MCF 10A (cell line): ENCODE results near the gene PNPLA3. TPM values are rescaled to one million over a fixed set of nuclear protein-coding genes. Genes with fewer than 3 reads are reported as not detected.

ENCODE experiments used
- BruUV-seq: library from RNA; stranded (reverse); fragments of 400-500 nt; replicated peaks from 2 replicates; lab custom pipeline; 2021; lab: Mats Ljungman, UMichigan
- CTCF ChIA-PET: fragments of 300-600 bp; sonication (Branson Sonifier 250); formaldehyde crosslinking; extraction: SDS; loops from one replicate; lab custom pipeline; 2021; ENCODE audit warnings: antibody characterized with exemption, inconsistent platforms; lab: Yijun Ruan, JAX
- POLR2A ChIA-PET: fragments of 300-600, 350-650 bp; sonication (Branson Sonifier 250); formaldehyde crosslinking; extraction: SDS; loops from one replicate; lab custom pipeline; 2020; ENCODE audit warnings: antibody characterized with exemption, inconsistent platforms; lab: Yijun Ruan, JAX
- DNase-seq: peaks from one replicate; pipeline ENCODE4 v3.0.0-alpha.2; 2018; ENCODE audit not compliant: unreplicated experiment
- H3K27ac Mint-ChIP-seq: one replicate; pipeline ENCODE4 v1.8.0; 2022; ENCODE audit warnings: mild to moderate bottlenecking, low read depth, mixed read lengths; ENCODE audit not compliant: unreplicated experiment
- H3K27me3 Mint-ChIP-seq: one replicate; pipeline ENCODE4 v1.8.0; 2022; ENCODE audit warnings: mixed read lengths; ENCODE audit not compliant: insufficient read depth, unreplicated experiment
- H3K36me3 Mint-ChIP-seq: one replicate; pipeline ENCODE4 v1.8.0; 2022; ENCODE audit warnings: mild to moderate bottlenecking, moderate library complexity, mixed read lengths; ENCODE audit not compliant: insufficient read depth, unreplicated experiment
- H3K4me1 Mint-ChIP-seq: one replicate; pipeline ENCODE4 v1.8.0; 2022; ENCODE audit warnings: mixed read lengths; ENCODE audit not compliant: insufficient read depth, unreplicated experiment
- H3K4me3 Mint-ChIP-seq: one replicate; pipeline ENCODE4 v1.8.0; 2022; ENCODE audit warnings: mild to moderate bottlenecking, moderate library complexity, mixed read lengths; ENCODE audit not compliant: unreplicated experiment
- H3K9me3 Mint-ChIP-seq: one replicate; pipeline ENCODE4 v1.8.0; 2022; ENCODE audit warnings: mixed read lengths; ENCODE audit not compliant: unreplicated experiment
- CTCF ChIP-seq: fragments of 200-600 bp; IDR thresholded peaks from one replicate; pipeline ENCODE4 v1.8.0; 2022; ENCODE audit warnings: antibody characterized with exemption, mild to moderate bottlenecking; ENCODE audit not compliant: unreplicated experiment
- intact Hi-C: fragments of 100-400 bp; cut with micrococcal nuclease; formaldehyde crosslinking; loops from 2 replicates; pipeline ENCODE4 v1.14.1; 2022
- total RNA-seq: library from RNA; stranded (reverse); gene quantifications from 2 replicates; pipeline ENCODE4 v1.2.3, GENCODE V29; 2022

The PNPLA3 gene
- total RNA-seq, 1 experiment from 2014 or later, result 4.2 TPM

DNA sequence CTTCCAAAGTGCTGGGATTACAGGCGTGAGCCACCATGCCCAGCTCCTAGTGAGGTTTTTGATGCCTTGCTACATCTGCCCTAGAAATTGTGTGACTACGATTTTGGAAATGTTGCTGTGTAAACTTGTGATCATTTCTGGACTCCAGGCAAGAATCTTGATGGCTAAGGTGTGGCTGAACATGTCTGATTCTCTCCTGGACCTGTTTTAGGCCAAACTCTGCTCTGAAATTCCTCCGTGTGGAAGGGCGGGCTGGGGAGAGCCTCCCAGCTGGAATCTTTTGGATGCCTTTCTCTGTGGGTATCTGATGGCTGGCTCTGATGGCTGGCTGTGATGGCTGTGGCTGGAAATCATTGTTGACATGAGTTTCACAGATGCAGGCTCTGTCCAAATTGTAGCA lies 8.2 kb downstream of the PNPLA3 start:
- no TSS peak for BruUV-seq
- H3K4me3 Mint-ChIP-seq, result no peak overlapping the region
- H3K4me1 Mint-ChIP-seq, result peaks cover 5% of the 10 kb centered on the region
- H3K36me3 Mint-ChIP-seq, result peaks cover 68% of the 10 kb centered on the region
- no peaks in the 10 kb centered on the region for H3K27me3 Mint-ChIP-seq
- CTCF ChIA-PET, result interaction anchor here (1.4 kb wide), 1 partner anchor 11 kb away, joined by 3 read pairs; no protein-coding TSS in a partner anchor
- H3K27ac Mint-ChIP-seq, result no peak overlapping the region
- intact Hi-C loops, result no loop called here
- H3K9me3 Mint-ChIP-seq, result no peaks in the 10 kb centered on the region
- DNase-seq, result no peak
- POLR2A ChIA-PET, result interaction anchor here (0.6 to 2.0 kb wide), 3 partner anchors 8 to 374 kb away, joined by 4 to 5 read pairs (median 5); partner anchors contain the start of genes PNPLA3 and SAMM50
- TF ChIP-seq CTCF, result no peak

DNA sequence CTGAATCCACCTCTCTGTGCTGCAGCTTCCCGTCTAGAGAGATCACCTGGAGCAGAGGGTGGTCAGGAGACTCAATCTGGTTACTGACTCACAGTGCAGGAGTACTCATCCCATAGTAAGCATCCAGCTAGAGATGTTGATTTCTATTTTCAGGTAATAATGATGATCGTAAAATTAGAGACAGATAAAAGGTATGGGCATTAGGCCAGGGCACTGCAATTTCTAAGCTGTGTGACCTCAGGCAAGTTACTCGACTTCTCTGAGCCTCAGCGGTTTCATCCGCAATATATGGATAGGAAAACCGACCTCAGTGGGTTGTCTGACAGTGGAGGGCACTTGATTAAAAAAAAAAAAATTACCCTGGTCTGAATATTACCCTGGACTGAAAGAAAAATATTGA lies 17.8 kb downstream of the PNPLA3 start:
- BruUV-seq, result no TSS peak
- H3K27me3 Mint-ChIP-seq, result no peaks in the 10 kb centered on the region
- CTCF ChIA-PET, result interaction anchor here (1.2 to 1.6 kb wide), 2 partner anchors 11 to 13 kb away, joined by 3 to 5 read pairs; partner anchors contain the start of gene SAMM50
- H3K4me1 Mint-ChIP-seq, result no peaks in the 10 kb centered on the region
- intact Hi-C loops, result no loop called here
- H3K9me3 Mint-ChIP-seq, result peaks cover 6% of the 10 kb centered on the region
- POLR2A ChIA-PET, result interaction anchor here (1.0 to 1.4 kb wide), 3 partner anchors 14 to 16 kb away, joined by 5 read pairs; partner anchors contain the start of gene SAMM50
- DNase-seq, result no peak
- TF ChIP-seq CTCF, result no peak
- no peak overlapping the region for H3K27ac Mint-ChIP-seq
- peaks cover 70% of the 10 kb centered on the region for H3K36me3 Mint-ChIP-seq
- no peak overlapping the region for H3K4me3 Mint-ChIP-seq

DNA sequence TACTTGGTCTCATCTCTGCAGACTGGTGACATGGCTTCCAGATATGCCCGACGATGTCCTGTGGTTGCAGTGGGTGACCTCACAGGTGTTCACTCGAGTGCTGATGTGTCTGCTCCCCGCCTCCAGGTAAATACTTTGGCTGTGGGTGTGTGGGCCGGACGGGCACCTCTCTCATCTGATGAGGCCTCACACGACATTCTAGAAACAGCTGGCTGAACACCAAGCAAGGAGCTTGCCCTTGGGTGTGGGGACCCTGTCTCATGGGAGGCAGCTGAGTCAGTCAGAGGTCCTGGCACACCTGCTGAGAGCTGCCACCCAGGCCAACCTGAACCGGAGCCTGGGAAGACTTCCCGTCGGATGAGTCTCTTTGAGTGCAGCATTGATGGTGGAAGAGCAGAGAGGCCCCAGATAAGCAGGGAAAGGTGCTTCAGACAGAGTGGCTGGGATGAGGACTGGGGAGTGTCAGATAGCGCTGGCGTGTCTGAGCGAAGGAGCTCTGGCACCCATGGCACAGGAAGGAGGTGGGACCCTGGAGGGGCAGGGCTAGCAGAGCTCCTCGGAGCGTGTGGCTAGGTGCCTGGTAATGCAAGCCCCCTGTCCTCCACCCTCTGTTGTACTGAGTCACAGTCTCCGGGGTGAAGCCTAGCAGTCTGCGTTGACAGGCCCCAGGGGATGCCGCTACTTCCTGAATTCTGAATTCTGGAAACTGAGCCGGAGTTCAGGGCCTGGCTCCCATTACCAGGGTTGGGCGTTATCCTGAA lies 21.2 kb downstream of the PNPLA3 start:
- intact Hi-C loops, result no loop called here
- Mint-ChIP-seq H3K9me3 (peaks cover 6% of the 10 kb centered on the region), H3K27me3 (no peaks in the 10 kb centered on the region), H3K4me3 (no peak overlapping the region), H3K36me3 (peaks cover 71% of the 10 kb centered on the region), H3K4me1 (no peaks in the 10 kb centered on the region), H3K27ac (no peak overlapping the region)
- ChIA-PET CTCF (interaction anchor here (1.0 to 3.1 kb wide), 8 partner anchors 8 to 142 kb away, joined by 3 to 20 read pairs (median 4); partner anchors contain the start of gene SAMM50), POLR2A (interaction anchor here (1.2 to 2.6 kb wide), 3 partner anchors 10 to 19 kb away, joined by 7 to 17 read pairs (median 8); partner anchors contain the start of gene SAMM50)
- no peak for TF ChIP-seq CTCF
- no peak for DNase-seq
- no TSS peak for BruUV-seq
